Measurements from ENCODE around the gene KAZN.

KAZN gene

DNA sequence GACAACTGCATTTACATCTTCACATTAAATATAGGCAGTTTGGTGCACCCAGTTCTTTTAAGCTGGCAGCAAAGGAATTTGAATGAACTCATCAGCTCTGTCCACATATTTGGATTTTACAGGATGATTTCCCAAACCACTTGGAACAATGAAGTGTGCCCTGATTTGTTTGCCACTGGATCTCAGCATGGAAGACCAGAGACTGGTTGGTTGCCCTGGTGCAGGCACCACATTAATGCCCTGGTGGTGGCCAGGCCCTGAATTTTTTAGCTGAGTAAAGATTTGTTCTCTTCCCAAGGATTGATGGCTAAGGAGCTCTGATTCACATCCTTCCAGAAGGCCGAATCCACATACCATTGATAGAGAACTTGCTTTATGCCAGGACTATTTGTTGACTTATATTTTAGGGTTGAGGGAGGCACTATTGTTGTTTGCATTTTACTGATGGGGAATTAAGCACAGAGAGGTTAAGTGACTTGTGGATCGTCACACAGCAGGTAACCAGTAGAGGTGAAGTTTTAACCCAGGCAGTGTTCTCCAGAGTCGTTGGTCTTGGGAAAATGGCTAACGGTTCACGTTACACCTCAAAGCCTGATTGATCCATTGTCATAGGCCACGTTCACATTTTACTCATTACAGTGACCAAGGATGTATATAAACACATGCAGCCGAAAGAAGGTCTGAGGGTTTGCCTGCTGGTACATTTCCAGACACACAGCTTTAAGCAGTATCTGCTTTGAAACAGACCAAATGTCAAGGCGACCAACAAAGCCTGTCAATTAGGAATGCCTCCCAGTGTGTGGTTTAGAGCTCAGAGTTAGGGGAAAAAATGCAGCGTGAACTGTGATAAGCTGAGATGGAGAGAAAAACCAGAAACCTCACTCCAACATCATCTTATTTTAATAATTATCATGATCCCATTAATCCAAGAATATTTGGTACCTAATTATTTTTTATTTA, 50.7 kb downstream of the KAZN start:
- no peak for DNase-seq

DNA sequence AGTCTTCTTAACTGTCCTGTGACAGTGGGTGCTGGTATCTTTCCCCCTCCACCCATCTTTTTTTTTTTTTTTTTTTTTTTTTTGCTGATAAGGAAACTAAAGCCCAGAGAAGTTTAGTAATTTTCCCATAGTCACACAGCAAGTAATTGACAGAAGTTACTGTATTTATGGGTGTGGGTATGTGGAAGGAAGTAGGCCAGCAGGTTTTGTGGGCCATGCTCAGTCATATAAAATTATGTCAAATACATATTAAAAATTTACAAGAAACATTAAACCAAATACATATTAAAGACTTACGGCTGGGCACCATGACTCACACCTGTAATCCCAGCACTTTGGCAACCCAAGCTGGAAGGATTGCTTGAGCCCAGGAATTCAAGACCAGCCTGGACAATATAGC, 51.5 kb downstream of the KAZN start:
- DNase-seq, result no peak

DNA sequence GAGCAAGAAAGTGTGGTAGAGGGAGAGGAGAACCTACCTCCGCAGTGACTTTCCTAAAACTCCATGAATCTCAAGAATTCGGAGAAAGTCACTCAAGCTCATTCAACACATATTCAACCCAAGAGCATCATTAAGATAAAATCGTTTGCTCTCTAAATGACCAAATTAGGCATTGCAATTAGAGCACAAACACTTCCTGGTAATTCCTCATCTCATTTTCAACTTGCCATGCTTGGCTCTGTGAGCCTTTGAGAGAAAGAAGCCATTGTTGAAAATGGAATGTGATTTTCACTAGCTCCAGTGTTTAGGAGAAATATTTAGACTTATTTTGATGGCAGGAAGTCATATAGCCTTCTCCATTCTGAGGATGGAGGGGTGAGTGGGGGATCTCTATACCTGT, 52.5 kb downstream of the KAZN start:
- DNase-seq, result no peak

DNA sequence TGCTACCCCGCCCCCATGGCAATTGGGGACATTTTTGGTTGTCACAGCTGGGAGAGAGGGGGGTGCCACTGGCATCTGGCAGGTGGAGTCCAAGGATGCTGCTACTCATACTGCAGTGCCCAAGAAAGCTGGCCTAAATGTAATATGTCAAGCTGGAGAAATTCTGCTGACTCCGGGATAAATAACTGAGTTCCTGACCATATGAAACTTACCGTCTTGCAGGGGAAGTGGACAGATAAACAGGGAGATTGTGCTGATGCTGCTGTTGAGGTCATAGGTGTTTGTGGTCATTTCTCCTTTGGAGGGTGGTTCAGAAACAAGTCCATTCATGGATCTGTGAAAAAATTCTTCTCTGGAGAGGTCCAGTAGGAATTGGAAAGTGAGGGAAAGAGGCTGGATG, 54.4 kb downstream of the KAZN start:
- DNase-seq, result no peak

DNA sequence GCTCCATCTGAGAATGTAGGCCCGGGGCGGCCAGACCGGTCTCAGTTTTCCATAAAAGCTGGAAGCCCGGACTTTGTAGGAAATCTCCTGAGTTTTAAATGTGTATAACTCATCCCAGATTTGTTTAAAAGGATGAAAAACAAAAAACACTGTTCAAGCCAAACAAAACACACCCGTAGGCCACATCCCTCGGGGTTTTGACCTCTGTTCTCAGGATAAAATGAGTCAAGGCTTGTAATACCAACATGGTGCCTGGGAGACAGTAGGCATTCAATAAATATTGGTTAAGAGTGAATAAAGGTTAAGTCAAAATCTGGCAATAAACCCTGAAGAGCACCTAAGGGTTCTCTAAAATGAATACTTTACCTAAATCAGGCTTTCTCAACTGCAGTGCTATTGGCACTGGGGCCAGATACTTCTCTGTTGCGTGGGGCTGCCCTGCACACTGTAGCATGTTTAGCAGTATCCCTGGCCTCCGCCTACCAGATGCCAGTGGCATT, 55.0 kb downstream of the KAZN start:
- no peak for DNase-seq

DNA sequence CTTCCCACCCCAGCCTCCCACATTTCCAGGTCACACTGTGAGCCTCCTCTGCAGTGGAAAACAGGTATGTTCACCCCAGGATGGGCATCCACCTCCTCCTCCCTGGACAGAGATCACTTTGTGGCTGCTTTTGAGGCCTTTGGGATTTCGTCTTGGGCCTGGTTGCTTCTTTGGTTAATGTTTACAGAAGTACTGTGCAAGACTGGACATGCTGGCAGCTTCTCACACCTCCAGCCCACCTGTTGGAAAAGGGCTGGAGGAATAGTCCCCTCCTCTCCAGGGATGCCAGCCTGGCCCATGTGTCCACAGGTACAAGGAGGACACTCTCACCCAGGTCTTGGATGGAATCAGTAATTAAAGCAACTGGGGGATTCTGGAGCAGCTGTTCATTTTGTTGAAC, 56.1 kb downstream of the KAZN start:
- DNase-seq, result no peak

DNA sequence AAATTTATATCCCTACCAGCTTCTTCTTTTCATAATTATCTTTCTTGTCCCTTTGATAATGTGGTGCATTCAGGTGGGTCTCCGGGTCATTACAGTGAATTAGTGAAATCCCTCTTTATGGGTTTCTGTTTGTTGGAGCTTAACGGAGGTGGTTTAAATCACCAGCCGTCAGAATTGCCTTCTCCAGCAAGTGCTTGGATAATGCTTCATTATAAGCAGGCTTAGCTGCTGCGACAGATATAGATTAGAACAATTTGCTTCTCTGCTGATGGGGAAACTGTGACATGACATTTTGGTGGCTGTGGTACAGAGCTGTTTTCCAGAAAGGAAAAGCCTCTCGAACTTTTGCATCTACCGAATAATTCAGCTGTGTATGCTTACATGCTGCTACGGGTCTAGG, 56.9 kb downstream of the KAZN start:
- DNase-seq, result no peak

DNA sequence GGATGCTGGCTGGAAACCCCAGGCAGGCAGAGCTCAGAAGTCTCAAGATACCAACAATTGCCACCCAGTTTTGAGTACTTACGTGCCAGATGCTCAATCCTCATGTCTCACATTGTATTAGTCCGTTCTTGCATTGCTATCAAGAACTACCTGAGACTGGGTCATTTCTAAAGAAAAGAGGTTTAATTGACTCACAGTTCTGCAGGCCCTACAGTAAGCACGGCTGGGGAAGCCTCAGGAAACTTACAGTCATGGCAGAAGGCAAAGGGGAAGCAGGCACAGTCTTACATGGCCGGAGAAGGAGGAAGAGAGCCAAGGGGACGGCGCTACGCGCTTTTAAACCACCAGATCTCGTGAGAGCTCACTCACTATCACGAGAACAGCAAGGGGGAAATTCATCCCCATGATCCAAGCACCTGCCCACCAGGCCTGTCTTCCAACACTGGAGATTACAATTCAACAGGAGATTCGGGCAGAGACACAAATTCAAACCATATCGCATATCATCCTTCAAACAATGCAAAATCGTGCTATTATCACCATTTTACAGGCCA, 58.0 kb downstream of the KAZN start:
- no peak for DNase-seq

DNA sequence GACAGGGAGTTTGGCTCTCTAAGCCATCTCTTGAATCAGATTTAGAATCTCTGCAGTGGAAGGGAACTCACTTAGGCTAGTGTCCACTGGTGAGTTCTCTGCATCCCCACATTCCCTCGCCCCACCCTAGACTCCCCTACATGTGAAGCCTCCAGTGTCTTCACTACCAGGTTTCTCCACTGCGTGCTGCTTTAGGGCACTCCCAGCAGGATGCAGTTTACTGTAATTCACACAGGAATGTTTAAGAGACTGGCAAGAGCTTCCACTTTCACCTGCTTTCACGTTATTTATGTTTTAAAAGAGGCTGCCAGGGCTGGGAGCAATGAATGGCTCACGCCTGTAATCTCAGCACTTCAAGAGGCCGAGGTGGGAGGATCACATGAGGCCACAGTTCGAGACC, 60.2 kb downstream of the KAZN start:
- DNase-seq, result no peak

DNA sequence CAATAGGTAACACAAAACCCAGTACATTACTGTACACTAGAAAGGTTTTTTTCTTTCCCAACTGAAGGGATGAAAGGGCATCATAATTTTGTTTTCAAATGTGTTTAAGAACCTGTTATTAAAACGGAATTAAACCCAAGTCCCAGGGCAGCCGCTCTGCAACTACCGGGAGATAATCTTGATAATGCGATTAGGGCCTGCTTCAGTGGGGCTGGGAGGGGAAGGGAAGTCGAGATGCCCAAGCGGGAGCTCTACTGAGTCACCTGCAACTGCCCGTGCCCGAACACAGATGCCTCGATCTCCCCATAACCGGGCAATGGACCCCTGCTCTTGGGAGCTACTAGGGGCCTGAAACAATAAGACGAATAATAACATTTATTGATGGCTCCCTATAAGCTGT, 61.4 kb downstream of the KAZN start:
- DNase-seq, result no peak

DNA sequence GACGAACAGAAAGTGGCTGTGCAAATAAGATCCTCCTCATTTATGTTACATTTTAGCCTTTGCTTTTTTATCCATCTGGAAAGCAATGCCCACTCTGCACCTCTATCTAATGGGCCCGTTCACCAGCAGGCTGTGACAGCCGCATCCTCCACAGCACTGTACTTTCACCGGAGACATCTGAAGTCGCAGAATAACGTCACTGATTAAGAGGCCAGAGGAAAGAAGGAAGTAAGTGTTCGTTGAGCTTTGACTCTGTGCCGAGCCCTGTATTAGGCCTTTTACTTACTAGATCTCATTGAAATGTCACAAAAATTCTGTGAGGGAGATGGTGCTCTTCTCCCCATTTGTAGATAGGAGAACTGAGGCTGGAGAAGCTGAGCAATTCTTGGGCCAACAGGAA, 62.3 kb downstream of the KAZN start:
- no peak for DNase-seq

DNA sequence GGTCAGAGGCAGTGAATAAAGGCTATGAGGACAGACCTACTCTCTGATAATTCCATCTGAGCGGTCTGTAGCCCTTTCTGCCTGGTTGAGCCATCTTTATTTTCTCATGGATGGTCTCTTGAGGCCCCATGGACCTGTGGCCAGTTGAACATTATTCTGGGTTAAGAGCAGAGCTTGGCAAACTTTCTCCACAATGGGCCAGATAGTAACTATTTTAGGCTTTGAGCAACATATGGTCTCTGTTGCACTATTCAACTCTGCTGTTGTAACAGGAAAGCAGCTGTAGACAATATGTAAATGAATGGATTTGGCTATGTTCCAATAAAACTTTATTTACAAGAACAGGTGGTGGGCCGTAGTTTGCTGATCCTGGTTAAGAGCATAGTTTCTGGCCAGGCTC, 62.7 kb downstream of the KAZN start:
- no peak for DNase-seq

DNA sequence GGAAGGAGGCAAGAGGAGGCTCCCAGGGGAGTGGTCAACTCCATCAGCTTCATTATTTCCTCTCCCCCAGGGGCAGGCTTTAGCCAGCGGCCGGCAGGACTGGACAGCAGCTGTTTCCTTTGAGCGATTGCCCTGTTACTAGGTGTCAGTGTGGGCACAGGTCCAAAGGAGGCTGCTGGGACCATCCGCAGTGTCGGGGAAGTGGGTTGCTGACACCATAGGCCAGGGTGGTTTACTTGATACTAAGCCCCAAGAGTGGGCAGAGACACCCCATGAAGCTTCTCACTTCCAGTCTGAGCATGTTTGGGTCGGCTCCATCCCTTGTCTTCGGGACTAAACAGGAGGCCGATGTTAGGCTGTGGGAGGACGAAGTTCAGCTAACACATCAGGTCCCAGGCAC, 63.6 kb downstream of the KAZN start:
- DNase-seq, result no peak

DNA sequence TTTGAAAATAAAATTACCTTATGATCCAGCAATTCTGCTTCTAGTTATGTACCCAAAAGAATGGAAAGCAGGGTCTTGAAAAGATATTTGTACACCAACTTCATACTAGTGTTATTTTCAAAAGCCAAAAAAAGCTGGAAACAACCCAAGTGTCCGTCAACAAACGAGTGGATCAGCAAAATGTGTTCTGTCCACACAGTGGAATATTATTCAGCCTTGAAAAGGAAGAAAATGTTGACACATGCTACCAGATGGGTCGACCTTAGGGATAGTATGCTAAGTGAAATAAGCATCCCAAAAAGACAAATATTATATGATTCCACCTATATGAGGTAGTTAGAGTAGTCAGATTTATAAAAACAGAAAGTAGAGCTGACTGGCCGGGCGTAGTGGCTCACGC, 65.3 kb downstream of the KAZN start:
- no peak for DNase-seq

DNA sequence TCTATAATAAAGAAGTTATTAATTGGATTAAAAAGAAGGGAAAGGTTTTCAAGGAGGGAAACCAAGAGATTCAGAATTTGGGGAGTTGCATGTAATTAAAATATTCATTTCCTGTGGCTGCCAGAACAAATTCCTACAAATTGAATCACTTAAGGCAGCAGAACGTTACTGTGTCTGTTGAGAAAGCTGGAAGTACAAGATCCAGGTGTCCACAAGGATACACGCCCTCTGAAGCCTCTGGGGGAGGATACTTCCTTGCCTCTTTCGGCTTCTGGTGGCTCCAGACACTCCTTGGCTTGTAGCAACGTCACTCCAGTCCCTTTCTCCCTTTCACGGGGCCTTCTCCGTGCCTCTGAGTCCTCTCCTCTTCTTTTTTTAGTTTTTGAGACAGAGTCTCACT, 67.9 kb downstream of the KAZN start:
- DNase-seq, result no peak

DNA sequence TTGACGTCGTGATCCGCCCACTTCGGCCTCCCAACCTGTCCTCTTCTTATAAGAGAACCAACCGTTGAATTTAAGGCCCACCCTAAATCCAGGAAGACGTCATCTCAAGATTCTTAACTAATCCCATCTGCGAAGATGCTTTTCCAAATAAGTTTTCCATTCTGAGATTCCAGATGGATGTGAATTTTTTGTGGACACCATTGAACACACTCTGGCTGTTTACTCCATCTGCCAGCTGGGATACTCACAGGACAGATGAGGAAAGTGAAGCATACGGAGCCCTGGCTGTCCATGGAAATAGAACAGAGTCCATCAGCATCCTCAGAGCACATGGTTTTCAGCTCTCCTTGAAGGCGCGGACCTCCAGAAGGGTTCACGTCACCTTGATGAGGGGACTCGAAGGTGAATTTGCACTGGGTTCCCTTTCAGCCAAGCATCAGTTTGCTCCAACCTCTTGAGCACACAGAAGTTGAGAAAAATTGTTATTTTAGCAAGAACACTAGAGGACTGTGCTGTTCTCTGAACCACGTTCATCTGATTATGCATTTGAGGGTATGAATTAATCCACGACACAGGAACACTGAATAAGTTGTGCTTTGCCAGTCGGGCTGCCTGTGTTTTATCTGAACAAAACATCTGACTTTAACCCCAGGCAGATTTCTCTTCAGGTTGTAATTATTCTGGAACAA, 68.6 kb downstream of the KAZN start:
- DNase-seq, result no peak

DNA sequence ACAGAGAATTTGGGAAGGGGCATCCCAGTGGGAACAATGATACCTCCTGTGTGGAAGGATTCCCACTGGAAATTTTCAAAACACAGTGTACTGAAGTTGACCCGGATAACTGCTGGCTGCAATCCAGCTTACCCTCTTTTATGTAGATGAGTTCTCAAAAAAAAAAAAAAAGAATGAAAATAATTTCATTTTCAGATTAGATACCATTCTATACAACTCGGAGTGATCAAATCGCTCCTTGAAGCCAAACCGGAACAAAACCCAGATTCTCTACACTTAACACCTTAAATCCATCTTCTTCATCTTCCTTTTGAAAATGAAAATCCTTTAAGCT, 69.1 kb downstream of the KAZN start:
- no peak for DNase-seq

DNA sequence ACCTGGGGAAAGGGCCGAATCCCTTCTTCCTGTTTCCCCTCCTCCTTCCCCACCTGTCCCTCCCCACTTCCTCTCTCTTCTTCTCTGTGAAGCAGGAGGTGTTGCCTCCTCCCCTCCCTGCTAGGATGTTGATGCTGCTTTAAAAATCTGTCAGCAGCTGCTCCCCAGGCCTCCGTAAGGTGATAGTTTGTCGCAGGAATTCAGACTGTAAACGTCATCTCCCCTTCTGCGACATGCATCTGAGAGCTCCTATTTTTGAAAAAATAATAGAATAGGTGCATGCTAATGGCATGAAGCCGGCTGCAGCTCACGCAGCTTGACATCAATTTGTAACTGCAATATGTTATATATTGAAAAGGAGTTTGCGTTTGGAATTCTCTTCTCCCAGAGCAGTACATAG, 70.1 kb downstream of the KAZN start:
- DNase-seq, result no peak

DNA sequence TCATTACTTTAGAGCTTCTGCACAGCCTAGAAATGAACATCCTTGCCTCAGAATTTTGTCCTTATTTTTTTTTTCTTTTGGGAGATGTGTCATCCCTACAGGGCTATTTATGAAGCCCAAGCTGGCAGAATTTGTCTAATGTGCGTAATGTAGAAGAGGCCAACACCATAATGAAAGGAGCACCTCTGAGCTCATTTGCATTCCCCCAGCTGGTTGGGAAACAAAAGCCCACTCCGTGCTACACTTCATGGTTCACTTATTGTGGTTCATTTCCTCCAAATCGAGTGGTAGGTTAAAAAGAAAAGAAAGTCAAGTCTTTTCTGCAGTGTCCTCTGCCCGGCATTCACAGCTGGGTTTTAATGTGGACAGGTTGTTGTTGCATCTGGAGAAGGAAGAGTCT, 73.5 kb downstream of the KAZN start:
- no peak for DNase-seq

DNA sequence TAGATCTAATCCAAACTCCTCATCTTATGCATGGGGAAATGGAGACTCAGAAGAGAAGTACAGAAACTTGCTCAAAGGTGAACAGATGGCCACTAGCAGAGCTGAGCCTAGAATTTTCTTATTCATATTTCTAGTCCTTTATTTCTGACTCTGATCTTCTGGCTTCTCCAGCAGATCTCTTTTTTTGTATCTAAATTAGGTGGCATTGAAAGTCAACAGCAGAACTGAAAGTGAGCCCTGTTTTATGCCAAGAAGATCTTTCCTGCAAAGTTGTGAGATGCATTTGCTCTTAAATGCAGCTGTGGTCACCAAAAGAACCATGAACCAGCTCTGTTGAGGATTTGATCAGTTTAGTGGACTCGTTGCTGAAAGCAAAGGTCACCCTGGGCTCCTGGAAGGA, 75.5 kb downstream of the KAZN start:
- DNase-seq, result no peak

DNA sequence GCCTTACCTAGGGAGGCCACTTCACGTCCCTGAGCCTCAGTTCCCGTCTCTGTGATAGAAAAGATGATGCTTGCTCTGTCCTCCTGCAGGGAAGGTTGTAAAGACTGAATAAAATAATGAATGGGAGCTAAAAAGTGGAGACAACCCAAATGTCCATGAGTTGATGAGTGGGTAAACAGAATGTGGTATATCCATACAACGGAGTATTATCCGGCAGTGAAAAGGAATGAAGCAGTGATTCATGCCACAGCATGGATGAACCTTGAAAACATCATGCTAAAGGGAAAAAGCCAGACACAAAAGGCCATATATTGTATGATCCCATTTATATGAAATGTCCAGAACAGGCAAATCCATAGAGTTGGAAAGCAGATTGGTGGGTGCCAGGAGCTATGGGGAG, 77.9 kb downstream of the KAZN start:
- no peak for DNase-seq

DNA sequence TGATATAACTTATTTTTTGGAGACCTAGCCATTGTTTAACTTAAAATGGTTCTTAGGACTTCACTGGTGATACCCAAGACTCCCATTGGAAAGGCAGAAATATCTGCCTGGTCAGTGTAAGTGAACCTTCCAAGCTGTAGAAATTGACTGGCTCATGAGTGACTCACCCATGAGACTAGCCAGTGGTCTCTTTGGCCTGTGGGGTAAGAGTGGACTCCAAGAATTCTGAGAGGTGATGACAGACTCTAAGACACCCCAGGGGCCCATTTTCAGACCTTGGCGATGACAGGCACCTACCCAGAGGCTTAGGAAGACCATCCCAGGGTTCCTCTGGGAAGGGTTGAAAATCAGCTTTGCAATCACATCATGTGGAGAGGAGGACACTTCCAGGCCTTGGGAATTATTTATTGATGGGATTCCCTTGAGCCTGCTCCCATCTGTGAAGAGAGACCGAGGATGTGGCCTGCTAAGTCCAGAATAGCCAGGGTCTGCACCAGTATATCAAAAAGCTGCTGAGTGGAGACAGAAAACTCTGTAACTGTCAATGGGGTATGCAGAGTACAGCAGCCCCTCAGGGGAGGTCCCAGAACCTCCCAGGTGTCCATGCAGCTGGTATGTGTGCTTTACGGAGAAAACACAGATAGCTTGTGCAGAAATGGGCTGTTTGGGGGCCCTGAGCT, 78.9 kb downstream of the KAZN start:
- DNase-seq, result no peak

DNA sequence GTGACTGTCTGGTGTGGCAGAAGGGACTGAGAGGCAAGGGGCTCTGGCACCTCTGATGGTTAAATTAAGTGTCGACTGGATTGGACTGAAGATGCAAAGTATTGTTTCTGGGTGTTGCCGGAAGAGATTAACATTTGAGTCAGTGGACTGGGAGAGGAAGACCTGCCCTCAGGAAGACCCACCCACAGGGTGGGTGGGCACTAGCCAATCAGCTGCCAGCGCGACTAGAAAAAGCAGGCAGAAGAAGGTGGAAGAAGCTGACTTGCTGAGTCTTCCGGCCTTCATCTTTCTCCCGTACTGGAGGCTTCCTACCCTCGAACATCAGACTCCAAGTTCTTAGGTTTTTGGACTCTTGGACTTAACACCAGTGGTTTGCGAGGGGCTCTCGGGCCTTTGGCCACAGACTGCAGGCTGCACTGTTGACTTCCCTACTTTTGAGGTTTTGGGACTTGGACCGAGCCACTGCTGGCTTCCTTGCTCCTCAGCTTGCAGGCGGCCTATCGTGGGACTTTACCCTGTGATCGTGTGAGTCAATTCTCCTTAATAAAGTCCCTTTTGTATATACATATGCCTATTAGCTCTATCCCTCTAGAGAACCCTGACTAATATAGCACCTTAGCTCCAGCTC, 79.6 kb downstream of the KAZN start:
- no peak for DNase-seq
